AG04449 (cell line): ENCODE data around the gene C6orf132.
A peak's percentile ranks its signal among the peaks of the same experiment; 100 is the strongest.
"Not testable (repeated sequence)": the region's sequence is repeated elsewhere in the genome, so short reads cannot be mapped to it uniquely, and the experiment has no call there.

Source experiments
- CTCF ChIA-PET: fragments of 350-600 bp; formaldehyde crosslinking; extraction: SDS; loops from one replicate; lab custom pipeline; 2021; ENCODE audit warnings: antibody characterized with exemption; lab: Yijun Ruan, JAX
- POLR2A ChIA-PET: fragments of 400-600, 350-600 bp; formaldehyde crosslinking; extraction: SDS; loops from one replicate; lab custom pipeline; 2020; ENCODE audit warnings: antibody characterized with exemption, inconsistent platforms; lab: Yijun Ruan, JAX
- DNase-seq: peaks from one replicate; pipeline ENCODE4 v3.0.0-alpha.2; 2010; ENCODE audit warnings: low read depth, low spot score
- H3K4me3 ChIP-seq: 2 replicates; pipeline ENCODE4 v1.5.1; 2011; ENCODE audit warnings: low read depth, mild to moderate bottlenecking, control low read depth, low read length
- TF ChIP-seq, protein P1 (sequence below): IDR thresholded peaks from one replicate; pipeline ENCODE4 v1.5.1; 2011; ENCODE audit warnings: mild to moderate bottlenecking, moderate library complexity, low read length, control low read depth, inconsistent platforms; ENCODE audit not compliant: insufficient read depth; ENCODE audit errors: missing control alignments

Gene C6orf132

DNA sequence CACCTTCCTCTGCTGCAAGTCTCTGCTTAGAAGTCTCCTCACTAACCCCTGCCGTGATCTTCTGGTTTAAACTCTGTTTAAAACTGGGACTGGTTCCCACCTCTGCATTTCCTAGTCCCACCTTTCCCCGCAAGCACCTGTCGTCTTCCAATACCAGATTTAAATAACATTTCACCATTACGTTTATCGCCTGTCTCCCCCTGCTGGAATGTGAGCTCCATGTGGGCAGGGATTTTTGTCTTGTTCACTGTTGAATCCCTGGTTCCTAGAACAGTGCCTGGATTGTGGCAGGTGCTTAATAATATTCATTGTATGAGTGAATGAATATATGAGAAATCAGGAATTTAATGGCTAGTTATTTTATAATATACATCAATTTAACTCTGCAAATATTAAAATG lies 33.4 kb upstream of the C6orf132 start:
- TF ChIP-seq, protein P1, sequence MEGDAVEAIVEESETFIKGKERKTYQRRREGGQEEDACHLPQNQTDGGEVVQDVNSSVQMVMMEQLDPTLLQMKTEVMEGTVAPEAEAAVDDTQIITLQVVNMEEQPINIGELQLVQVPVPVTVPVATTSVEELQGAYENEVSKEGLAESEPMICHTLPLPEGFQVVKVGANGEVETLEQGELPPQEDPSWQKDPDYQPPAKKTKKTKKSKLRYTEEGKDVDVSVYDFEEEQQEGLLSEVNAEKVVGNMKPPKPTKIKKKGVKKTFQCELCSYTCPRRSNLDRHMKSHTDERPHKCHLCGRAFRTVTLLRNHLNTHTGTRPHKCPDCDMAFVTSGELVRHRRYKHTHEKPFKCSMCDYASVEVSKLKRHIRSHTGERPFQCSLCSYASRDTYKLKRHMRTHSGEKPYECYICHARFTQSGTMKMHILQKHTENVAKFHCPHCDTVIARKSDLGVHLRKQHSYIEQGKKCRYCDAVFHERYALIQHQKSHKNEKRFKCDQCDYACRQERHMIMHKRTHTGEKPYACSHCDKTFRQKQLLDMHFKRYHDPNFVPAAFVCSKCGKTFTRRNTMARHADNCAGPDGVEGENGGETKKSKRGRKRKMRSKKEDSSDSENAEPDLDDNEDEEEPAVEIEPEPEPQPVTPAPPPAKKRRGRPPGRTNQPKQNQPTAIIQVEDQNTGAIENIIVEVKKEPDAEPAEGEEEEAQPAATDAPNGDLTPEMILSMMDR = no peak
- ChIA-PET POLR2A (no interaction called here), CTCF (interaction anchor here (0.6 to 0.9 kb wide), 3 partner anchors 103 to 266 kb away, joined by 3 read pairs; no protein-coding TSS in a partner anchor)
- H3K4me3 ChIP-seq = no peak overlapping the region
- no peak for DNase-seq

DNA sequence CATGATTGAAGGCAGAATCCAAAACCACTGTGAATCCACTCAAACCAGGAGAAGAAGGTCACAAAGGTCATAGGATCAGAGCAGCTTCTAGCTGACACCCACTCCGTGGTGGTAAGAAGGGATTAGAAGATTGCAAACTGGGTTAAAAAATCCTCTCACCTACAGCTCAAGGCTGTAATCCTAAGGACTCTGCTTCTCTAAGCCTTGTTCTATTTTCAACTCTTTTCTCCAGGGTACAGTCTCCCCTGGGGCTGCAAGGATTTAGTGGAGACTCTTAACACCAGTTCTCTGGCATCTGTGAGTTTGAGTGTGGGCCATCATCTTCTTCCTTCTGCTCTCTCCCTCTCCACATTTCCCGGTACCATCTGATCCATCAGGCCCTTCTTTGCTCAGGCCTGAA lies 30.7 kb upstream of the C6orf132 start, which contains the start of gene GUCA1A:
TSS of gene GUCA1A (plus strand) at position 264 of the 400 bp plus-strand sequence. CDS start 250 bp downstream, outside the sequence.
- TF ChIP-seq, protein P1 = no peak
- POLR2A ChIA-PET = no interaction called here
- no peak for DNase-seq
- H3K4me3 ChIP-seq = no peak within 1 kb of the TSS
- CTCF ChIA-PET = interaction anchor here (1.2 to 14.3 kb wide), 3 partner anchors 9 to 96 kb away, joined by 4 to 276 read pairs (median 13); no protein-coding TSS in a partner anchor

DNA sequence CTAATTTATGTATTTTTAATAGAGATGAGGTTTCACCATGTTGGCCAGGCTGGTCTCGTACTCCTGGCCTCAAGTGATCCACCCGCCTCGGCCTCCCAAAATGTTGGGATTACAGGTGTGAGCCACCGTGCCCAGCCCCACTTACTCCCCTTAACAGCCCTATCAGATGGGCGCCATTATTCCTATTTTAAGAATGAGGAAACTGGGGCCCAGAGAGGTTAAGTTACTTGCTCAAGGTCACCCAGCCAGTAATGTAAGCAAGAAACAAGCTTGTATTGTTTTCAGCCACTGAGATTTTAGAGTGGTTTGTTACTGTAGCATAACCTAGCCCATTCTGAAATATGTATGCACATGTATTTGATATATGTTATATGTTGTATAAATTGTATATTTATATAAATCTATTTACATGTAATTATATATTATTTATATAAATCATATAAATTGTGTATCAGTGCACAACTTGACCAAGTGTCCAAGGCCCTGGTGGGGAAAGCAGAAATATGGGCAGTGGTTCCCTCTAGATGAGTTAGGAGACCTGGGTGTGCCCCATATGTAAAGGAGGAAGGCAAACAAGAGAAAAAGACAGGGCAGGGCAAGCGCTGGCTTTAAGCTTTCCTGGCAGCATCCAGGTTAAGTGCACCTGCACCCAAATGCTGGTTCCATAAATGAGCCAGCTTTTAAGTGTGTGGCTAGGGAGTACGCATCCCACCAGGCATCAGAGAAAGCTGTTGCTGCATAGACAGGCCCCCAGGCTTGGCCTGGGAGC lies 29.6 kb upstream of the C6orf132 start:
- no peak for DNase-seq
- TF ChIP-seq, protein P1 = no peak
- ChIA-PET CTCF (interaction anchor here (0.8 to 14.3 kb wide), 6 partner anchors 8 to 376 kb away, joined by 3 to 276 read pairs (median 6); no protein-coding TSS in a partner anchor), POLR2A (no interaction called here)
- no peak overlapping the region for H3K4me3 ChIP-seq

DNA sequence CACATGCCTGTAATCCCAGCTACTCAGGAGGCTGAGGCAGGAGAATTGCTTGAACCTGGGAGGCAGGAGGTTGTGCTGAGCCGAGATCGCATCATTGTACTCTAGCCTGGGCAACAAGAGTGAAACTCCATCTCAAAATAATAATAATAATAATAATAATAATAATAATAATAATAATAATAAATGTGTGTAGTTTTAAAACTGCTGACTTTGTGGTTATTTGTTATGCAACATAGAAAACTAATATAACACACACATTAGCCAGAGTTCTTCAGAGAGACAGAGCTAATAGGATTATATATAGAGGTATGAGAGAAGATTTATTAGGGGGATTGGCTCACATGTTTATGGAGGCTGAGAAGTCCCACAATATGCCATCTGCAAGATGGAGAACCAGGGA lies 27.4 kb upstream of the C6orf132 start:
- POLR2A ChIA-PET, H3K4me3 ChIP-seq, DNase-seq: not testable (repeated sequence)
- CTCF ChIA-PET = interaction anchor here (0.6 to 14.3 kb wide), 8 partner anchors 10 to 382 kb away, joined by 3 to 276 read pairs (median 6); no protein-coding TSS in a partner anchor

DNA sequence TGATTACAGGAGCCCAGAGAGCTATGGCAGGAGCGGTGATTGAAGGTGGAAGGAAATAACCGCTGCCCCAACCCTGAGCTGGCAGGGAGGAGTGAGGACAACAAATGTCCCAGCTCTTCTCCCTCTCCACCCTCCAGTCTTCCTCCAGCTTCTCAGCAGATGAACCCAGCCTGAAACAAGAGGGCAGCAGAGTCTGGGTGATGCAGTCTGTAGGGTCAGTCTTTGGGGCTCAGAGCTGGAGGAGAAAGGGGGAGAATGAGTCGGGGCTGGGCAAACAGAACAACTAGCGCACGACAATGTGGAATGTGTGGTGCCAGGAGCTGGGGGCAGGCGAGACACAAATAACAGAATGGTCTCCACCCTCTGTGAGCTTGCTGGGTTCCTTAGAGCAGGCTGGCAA lies 26.2 kb upstream of the C6orf132 start:
- TF ChIP-seq, protein P1 = peak; percentile 10
- no peak overlapping the region for H3K4me3 ChIP-seq
- CTCF ChIA-PET = interaction anchor here (0.8 to 14.3 kb wide), 19 partner anchors 11 to 391 kb away, joined by 3 to 276 read pairs (median 5); partner anchors contain the start of genes GUCA1B and TOMM6
- no peak for DNase-seq
- POLR2A ChIA-PET = no interaction called here

DNA sequence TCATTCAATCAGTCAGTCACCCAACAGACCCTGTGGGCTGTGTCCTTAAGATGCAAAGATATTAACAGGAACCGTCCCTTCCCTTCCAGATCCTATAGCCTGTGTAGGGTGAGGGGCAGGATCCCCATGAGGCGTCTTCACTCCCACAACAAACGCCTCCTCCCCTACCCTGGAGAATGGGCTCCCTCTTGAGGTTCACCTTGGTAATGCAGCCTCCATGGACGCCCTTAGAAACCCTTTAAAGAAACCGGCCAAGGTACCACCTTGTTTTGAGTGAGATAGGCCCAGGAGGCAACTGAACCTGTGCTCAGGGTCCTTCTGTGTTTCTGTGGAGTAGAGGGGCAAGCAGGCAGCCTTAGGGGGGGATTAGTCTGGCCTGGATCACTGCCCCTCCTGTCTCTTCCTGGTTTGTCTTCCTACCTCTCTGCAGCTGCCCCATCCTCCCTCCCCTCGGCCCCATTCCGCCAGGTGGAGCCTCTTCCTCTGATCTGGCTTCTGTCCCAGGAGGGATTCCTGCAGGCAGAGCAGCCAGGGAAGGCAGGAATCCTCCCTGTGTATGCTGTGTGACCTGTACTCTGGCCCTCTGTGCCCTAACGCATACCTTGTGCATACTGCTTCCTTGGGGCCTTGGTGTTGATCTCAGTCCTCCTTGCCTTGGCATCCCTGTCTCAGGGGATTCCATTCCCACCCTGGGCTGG lies 24.2 kb upstream of the C6orf132 start:
- no peak for DNase-seq
- H3K4me3 ChIP-seq = no peak overlapping the region
- POLR2A ChIA-PET = no interaction called here
- TF ChIP-seq, protein P1 = peak; percentile 91
- CTCF ChIA-PET = interaction anchor here (0.6 to 14.3 kb wide), 17 partner anchors 8 to 122 kb away, joined by 3 to 276 read pairs (median 7); partner anchors contain the start of gene TAF8
